Astrocyte (in vitro differentiated cells and primary cell): ENCODE results near the gene CARD10.

Source experiments
- CTCF ChIP-seq: IDR thresholded peaks from 2 replicates; pipeline ENCODE4 v1.5.1; 2011; ENCODE audit warnings: low read depth, mild to moderate bottlenecking, inconsistent platforms, low read length, moderate library complexity; ENCODE audit not compliant: insufficient read depth
- EZH2 ChIP-seq: IDR thresholded peaks from 2 replicates; pipeline ENCODE4 v1.6.1; 2012; ENCODE audit warnings: mild to moderate bottlenecking, low read length, inconsistent platforms; ENCODE audit not compliant: insufficient read depth

DNA sequence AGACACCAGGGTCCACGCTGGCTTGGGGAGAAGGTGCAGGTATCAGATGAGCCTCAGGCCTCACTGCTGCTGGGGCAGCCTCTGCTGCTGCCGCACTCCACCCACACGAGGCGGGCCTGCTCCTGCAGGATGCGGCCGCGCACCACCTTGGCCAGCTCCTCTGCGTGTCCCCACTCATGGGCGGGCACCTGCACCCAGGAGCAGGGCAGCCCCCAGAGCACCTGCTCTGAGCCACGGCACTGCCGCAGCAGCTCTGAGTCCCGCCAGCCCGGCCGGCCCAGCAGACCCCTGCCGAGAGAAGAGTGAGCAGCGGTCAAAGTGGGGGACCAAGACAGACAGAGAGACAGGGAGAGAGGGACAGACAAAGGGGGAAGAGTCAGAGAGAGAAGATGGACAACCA lies 28.1 kb downstream of the CARD10 start:
- TF ChIP-seq CTCF (no peak), EZH2 (no peak)
